Activated CD8-positive, alpha-beta memory T cell treated with anti-CD3 and anti-CD28 coated beads, Interleukin-2, amount 10 ng/mL, durations not matched to agents 7 days and 5 days (primary cell): Measurements from ENCODE around the gene TNS2. TPM values are rescaled to one million over a fixed set of nuclear protein-coding genes. Genes with fewer than 3 reads are reported as not detected.
A peak's percentile ranks its signal among the peaks of the same experiment; 100 is the strongest.
"Not testable (repeated sequence)": the region's sequence is repeated elsewhere in the genome, so short reads cannot be mapped to it uniquely, and the experiment has no call there.

Source experiments
- ATAC-seq: fragments of 150-1000 bp; cut with Tn5 transposase; one replicate; pipeline ENCODE4 v1.10.0; 2021; ENCODE audit warnings: moderate library complexity
- CTCF ChIA-PET: fragments of 350-600 bp; sonication (Branson Sonifier 250); formaldehyde crosslinking; loops from one replicate; lab custom pipeline; 2021; ENCODE audit warnings: antibody characterized with exemption; lab: Charles Lee
- DNase-seq: peaks from one replicate; pipeline ENCODE4 v3.0.0-alpha.2; 2020
- H3K27ac Mint-ChIP-seq: one replicate; pipeline ENCODE4 v1.8.0; 2021; ENCODE audit warnings: mild to moderate bottlenecking, mixed read lengths
- H3K27me3 Mint-ChIP-seq: one replicate; pipeline ENCODE4 v1.8.0; 2021; ENCODE audit warnings: mixed read lengths
- H3K36me3 Mint-ChIP-seq: one replicate; pipeline ENCODE4 v1.8.0; 2021; ENCODE audit warnings: mild to moderate bottlenecking, mixed read lengths
- H3K4me1 Mint-ChIP-seq: one replicate; pipeline ENCODE4 v1.8.0; 2021; ENCODE audit warnings: mixed read lengths
- H3K4me3 Mint-ChIP-seq: one replicate; pipeline ENCODE4 v1.8.0; 2021; ENCODE audit warnings: mild to moderate bottlenecking, moderate library complexity, mixed read lengths
- H3K9me3 Mint-ChIP-seq: one replicate; pipeline ENCODE4 v1.8.0; 2022; ENCODE audit warnings: low read depth, mixed read lengths
- microRNA-seq: library from miRNA; unstranded; fragments of <30 nt; microRNA quantifications from one replicate; pipeline ENCODE4 v1.2.0, GENCODE V29; 2022
- total RNA-seq, 2 experiments: library from RNA; stranded (reverse); gene quantifications; one replicate each; pipeline ENCODE4 v1.2.3, GENCODE V29; 2021

TNS2 gene
- total RNA-seq, 2 experiments from 2014 or later: 0.58 to 0.89 TPM

GRCh38 chr12:53107122-53107521 is 57.3 kb downstream of the TNS2 start:
- no peak for ATAC-seq
- Mint-ChIP-seq H3K4me1 (peaks cover 26% of the 10 kb centered on the region), H3K36me3 (peaks cover 3% of the 10 kb centered on the region), H3K9me3 (no peaks in the 10 kb centered on the region), H3K27ac (no peak overlapping the region), H3K4me3 (no peak overlapping the region), H3K27me3 (no peaks in the 10 kb centered on the region)
- CTCF ChIA-PET: no interaction called here
- no peak for DNase-seq

- ATAC-seq, H3K36me3 Mint-ChIP-seq, H3K4me1 Mint-ChIP-seq, H3K27ac Mint-ChIP-seq, H3K4me3 Mint-ChIP-seq, DNase-seq, H3K9me3 Mint-ChIP-seq, H3K27me3 Mint-ChIP-seq: not testable (repeated sequence)
- CTCF ChIA-PET: interaction anchor here (0.6 to 1.5 kb wide), 6 partner anchors 13 to 215 kb away, joined by 3 read pairs; no protein-coding TSS in a partner anchor
These were observed 62.6 kb downstream of the TNS2 start for GRCh38 chr12:53112431-53112830.

GRCh38 chr12:53113136-53113705 is 63.4 kb downstream of the TNS2 start:
- no peak overlapping the region for H3K4me3 Mint-ChIP-seq
- no peaks in the 10 kb centered on the region for H3K9me3 Mint-ChIP-seq
- no peaks in the 10 kb centered on the region for H3K27me3 Mint-ChIP-seq
- ATAC-seq (no peak), DNase-seq (peak; percentile 29)
- H3K4me1 Mint-ChIP-seq: no peaks in the 10 kb centered on the region
- H3K36me3 Mint-ChIP-seq: no peaks in the 10 kb centered on the region
- CTCF ChIA-PET: interaction anchor here (0.6 to 1.5 kb wide), 2 partner anchors 14 to 46 kb away, joined by 3 read pairs; no protein-coding TSS in a partner anchor
- H3K27ac Mint-ChIP-seq: no peak overlapping the region

- Mint-ChIP-seq H3K9me3 (no peaks in the 10 kb centered on the region), H3K4me3 (no peak overlapping the region), H3K4me1 (no peaks in the 10 kb centered on the region), H3K27me3 (no peaks in the 10 kb centered on the region), H3K27ac (no peak overlapping the region), H3K36me3 (no peaks in the 10 kb centered on the region)
- CTCF ChIA-PET: no interaction called here
- peak; percentile 8 for DNase-seq
- ATAC-seq: no peak
These were observed 64.1 kb downstream of the TNS2 start for GRCh38 chr12:53113951-53114350.

Small RNA genes within 50 kb of the gene (microRNA-seq; reads per million reads assigned to microRNA genes)
- gene MIR6757: not detected

Other genes with a start within 250 kb of the TNS2 start
- not detected for gene KRT4, start 235.9 kb upstream of the TNS2 start, total RNA-seq
- gene KRT79, start 215.8 kb upstream of the TNS2 start, total RNA-seq: under 1 TPM in 1 of 2 experiments, not detected in 1; 0.23 TPM
- gene KRT78, start 201.1 kb upstream of the TNS2 start, total RNA-seq: not detected
- under 1 TPM; 0.26 to 0.41 TPM for gene KRT8, start 145.0 kb upstream of the TNS2 start, total RNA-seq
- gene KRT18, start 100.9 kb upstream of the TNS2 start, total RNA-seq: under 1 TPM; 0.54 to 0.99 TPM
- 100 to 1,000 TPM; 264 to 382 TPM for gene EIF4B, start 43.6 kb upstream of the TNS2 start, total RNA-seq
- gene SPRYD3, start 29.3 kb downstream of the TNS2 start, total RNA-seq: 10 to 100 TPM; 27.8 to 29.7 TPM
- 1 to 10 TPM; 1.8 to 3.9 TPM for gene IGFBP6, start 47.6 kb downstream of the TNS2 start, total RNA-seq
- gene SOAT2, start 53.4 kb downstream of the TNS2 start, total RNA-seq: 1 to 10 TPM; 1.1 to 5.9 TPM
- 10 to 100 TPM; 35.8 to 47.0 TPM for gene ZNF740, start 130.7 kb downstream of the TNS2 start, total RNA-seq
- 10 to 100 TPM; 19.6 to 28.1 TPM for gene CSAD, start 130.9 kb downstream of the TNS2 start, total RNA-seq
- gene ITGB7, start 157.2 kb downstream of the TNS2 start, total RNA-seq: 100 to 1,000 TPM; 567 to 729 TPM
- gene RARG, start 182.1 kb downstream of the TNS2 start, total RNA-seq: 10 to 100 TPM; 29.4 to 38.8 TPM
- gene ESPL1, start 218.2 kb downstream of the TNS2 start, total RNA-seq: 100 to 1,000 TPM in 1 of 2 experiments, 10 to 100 TPM in 1; 99.0 to 137 TPM
- 100 to 1,000 TPM; 283 to 298 TPM for gene PFDN5, start 245.5 kb downstream of the TNS2 start, total RNA-seq
- 10 to 100 TPM; 51.7 to 65.5 TPM for gene MYG1, start 249.6 kb downstream of the TNS2 start, total RNA-seq